Right atrium auricular region (tissue), 2 donors: ENCODE results near the gene TOMM70. TPM values are rescaled to one million over a fixed set of nuclear protein-coding genes. Genes with fewer than 3 reads are reported as not detected.

Experiments
- DNase-seq: peaks from one replicate; pipeline ENCODE4 v3.0.0-alpha.2; 2019; ENCODE audit warnings: low spot score
- H3K27ac ChIP-seq, 2 donors: fragments of 200-600 bp; sonication (generic); 1 replicate in 1 of 2; 2 replicates in 1 of 2; pipeline ENCODE4 v1.5.1; 2016 to 2019
- H3K27me3 ChIP-seq, 2 donors: fragments of 200-600 bp; sonication (generic); one replicate each; pipeline versions ENCODE4 v1.5.1 to v1.6.0; 2017 to 2019
- H3K36me3 ChIP-seq: fragments of 200-600 bp; sonication (generic); one replicate; pipeline ENCODE4 v1.5.1; 2016
- H3K4me1 ChIP-seq, 2 donors: fragments of 200-600 bp; sonication (generic); one replicate each; pipeline versions ENCODE4 v1.5.1 to v1.6.0; 2017 to 2019
- H3K4me3 ChIP-seq, 2 donors: fragments of 200-600 bp; sonication (generic); 1 replicate in 1 of 2; 2 replicates in 1 of 2; pipeline ENCODE4 v1.5.1; 2017 to 2019; ENCODE audit warnings: mild to moderate bottlenecking in 1 of 2, moderate library complexity in 1 of 2
- H3K9me3 ChIP-seq, 2 donors: fragments of 200-600 bp; sonication (generic); one replicate each; pipeline ENCODE4 v1.5.1; 2019
- CTCF ChIP-seq, 2 donors: fragments of 200-600 bp; sonication (generic); IDR thresholded peaks; one replicate each; pipeline ENCODE4 v1.5.1; 2019; ENCODE audit warnings: antibody characterized with exemption in 2 of 2
- total RNA-seq, 2 donors: library from RNA; depleted of rRNA; stranded (reverse); fragments of >200 nt; gene quantifications; one replicate each; pipeline ENCODE4 v1.1.0, GENCODE V29; 2016

Gene TOMM70
- total RNA-seq, 2 donors from 2014 or later: 29.7 to 44.2 TPM

- DNase-seq: no peak
- TF ChIP-seq CTCF (IDR thresholded peaks at IDR 0.05): no peak
Measured at GRCh38 chr3:100416863-100417262, 16.0 kb upstream of the TOMM70 start.

GRCh38 chr3:100416176-100416575 is 15.3 kb upstream of the TOMM70 start:
- no peak overlapping the region for H3K4me3 ChIP-seq
- H3K27me3 ChIP-seq: no peaks in the 10 kb centered on the region
- no peak for DNase-seq
- no peaks in the 10 kb centered on the region for H3K36me3 ChIP-seq
- no peak for TF ChIP-seq CTCF (IDR thresholded peaks at IDR 0.05)
- H3K4me1 ChIP-seq: no peaks in the 10 kb centered on the region
- no peak overlapping the region for H3K27ac ChIP-seq
- H3K9me3 ChIP-seq: peaks cover 0 to 6% of the 10 kb centered on the region in 2 donors

More at GRCh38 chr3:100416863-100417262, 16.0 kb upstream of the TOMM70 start:
- Histone ChIP-seq H3K27ac (no peak overlapping the region), H3K9me3 (no peaks in the 10 kb centered on the region), H3K4me1 (no peaks in the 10 kb centered on the region), H3K36me3 (no peaks in the 10 kb centered on the region), H3K27me3 (no peaks in the 10 kb centered on the region), H3K4me3 (no peak overlapping the region)

GRCh38 chr3:100413613-100414012 is 12.7 kb upstream of the TOMM70 start:
- Histone ChIP-seq H3K27me3 (no peaks in the 10 kb centered on the region), H3K27ac (no peak overlapping the region), H3K4me1 (no peaks in the 10 kb centered on the region), H3K9me3 (peaks cover 0 to 6% of the 10 kb centered on the region in 2 donors), H3K4me3 (no peak overlapping the region), H3K36me3 (no peaks in the 10 kb centered on the region)
- TF ChIP-seq CTCF (IDR thresholded peaks at IDR 0.05): no peak
- no peak for DNase-seq

- Histone ChIP-seq H3K4me1 (no peaks in the 10 kb centered on the region), H3K27me3 (no peaks in the 10 kb centered on the region), H3K36me3 (no peaks in the 10 kb centered on the region), H3K9me3 (peaks cover 0 to 6% of the 10 kb centered on the region in 2 donors), H3K27ac (no peak overlapping the region), H3K4me3 (no peak overlapping the region)
- TF ChIP-seq CTCF (IDR thresholded peaks at IDR 0.05): no peak
- DNase-seq: no peak
Measured at GRCh38 chr3:100412912-100413590, 12.2 kb upstream of the TOMM70 start.

- Histone ChIP-seq H3K9me3 (peaks cover 8 to 19% of the 10 kb centered on the region in 2 donors), H3K4me1 (no peaks in the 10 kb centered on the region), H3K27ac (no peak overlapping the region), H3K27me3 (no peaks in the 10 kb centered on the region), H3K4me3 (no peak overlapping the region), H3K36me3 (no peaks in the 10 kb centered on the region)
- TF ChIP-seq CTCF (IDR thresholded peaks at IDR 0.05): no peak
- no peak for DNase-seq
Measured at GRCh38 chr3:100411091-100411982, 10.4 kb upstream of the TOMM70 start.
